HG02981 (cell line): ENCODE results near the gene ROPN1L.

ENCODE experiments used
- ATAC-seq: cut with Tn5 transposase; IDR thresholded peaks from one replicate; pipeline ENCODE4 v1.9.1; 2021; ENCODE audit warnings: mild to moderate bottlenecking, moderate library complexity; ENCODE audit not compliant: unreplicated experiment

ROPN1L gene

GRCh38 chr5:10427201-10427600 is 14.5 kb upstream of the ROPN1L start:
- no peak for ATAC-seq

GRCh38 chr5:10427978-10428377 is 13.7 kb upstream of the ROPN1L start:
- ATAC-seq: no peak

DNA sequence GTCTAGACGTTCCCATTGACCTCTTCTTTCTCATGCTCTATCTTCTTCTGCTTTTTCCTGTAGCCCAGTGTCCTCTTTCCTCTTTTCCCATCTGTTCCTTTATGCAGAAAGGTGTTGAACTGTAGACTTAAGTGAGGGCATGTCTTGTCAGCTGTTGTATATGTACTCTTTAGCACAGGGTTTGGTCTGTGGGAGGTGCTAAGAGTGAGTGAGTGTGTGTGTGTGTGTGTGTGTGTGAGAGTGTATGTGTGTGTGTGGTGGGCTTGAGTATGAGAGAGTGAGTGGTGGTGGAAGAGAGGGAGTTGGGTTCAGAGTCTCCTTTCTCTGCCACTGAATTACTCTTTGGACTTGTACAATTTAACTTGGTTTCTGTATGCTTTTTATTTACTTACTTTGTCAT is 10.3 kb upstream of the ROPN1L start:
- ATAC-seq: no peak

DNA sequence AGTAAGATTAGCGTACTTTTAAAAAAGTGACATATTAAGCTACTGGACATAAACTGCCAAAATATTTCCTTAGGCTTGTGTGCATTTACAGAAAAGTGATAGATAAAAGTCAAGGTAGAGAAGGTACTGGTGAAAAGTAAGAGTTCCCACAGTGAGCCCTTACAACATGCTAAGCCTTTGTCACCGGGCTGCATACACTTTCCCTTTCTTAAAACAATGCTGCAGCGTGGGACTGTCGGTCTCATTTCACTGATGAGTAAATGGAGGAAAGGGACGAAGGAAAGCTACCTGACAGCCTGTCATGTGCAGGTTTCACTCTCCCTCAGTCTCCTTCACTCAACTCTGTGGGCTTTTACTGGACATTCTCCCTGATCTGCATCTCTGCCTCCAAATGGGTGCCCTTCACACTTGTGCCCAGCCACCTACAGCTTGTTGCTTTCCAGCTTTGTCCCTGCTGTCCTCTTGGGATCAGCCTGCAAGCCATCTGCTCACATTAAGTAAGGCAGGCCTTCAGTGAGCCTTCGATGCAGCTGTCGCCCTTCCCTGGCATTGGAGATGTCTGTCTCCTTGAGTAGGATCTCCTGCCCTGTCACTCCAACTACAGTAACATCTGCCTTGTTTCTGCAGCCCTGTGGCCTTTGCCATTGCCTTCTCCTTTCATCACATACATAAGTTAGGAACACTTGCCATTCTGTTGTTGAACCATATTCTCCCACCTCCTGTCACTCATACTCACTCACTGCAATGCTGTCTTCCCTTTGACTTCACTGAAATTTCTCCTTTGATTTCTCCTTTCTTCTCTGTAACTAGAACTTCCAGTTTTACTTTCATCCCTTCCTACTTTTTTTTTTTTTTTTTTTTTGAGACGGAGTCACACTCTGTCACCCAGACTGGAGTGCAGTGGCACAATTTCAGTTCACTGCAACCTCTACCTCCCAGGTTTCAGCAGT is 9.3 kb upstream of the ROPN1L start:
- no peak for ATAC-seq

GRCh38 chr5:10434392-10434791 is 7.3 kb upstream of the ROPN1L start:
- no peak for ATAC-seq

DNA sequence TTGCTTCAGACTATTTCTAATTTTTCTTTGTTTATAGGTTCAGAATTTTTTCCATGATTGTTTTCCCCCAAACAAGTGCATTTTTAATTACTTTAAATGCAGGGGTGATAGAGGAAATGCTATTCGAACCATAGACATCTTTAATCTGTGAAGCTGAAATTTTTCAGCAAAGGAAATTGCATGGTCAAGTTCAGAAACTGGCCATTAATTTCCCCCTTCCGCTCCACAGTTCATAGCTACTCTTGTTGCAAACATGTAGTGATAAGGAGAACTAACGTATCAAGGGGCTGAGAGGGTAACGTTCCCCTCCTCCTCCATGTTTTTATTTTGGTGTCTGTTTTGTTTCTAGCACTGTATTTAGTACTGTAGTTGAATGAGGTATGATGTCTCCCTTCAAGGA is 3.4 kb upstream of the ROPN1L start:
- no peak for ATAC-seq

DNA sequence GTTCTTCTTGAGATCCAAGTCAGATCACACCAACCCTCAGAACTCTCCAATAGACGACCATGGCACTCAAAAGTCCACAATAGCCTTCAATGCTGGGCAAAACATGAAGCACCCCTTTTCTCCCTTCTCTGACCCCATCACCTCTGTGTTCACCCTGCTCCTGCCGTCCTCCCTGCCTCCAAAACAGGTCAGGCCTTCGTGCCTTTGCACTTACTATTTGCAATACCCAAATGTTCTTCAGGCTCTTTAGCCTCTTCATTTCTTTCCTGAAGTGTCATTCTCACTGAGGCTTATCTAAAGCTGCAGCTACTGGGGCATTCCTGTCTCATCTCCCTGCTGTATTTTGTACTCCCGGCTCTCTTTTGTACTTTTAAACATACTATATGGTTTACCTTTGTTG is 2.0 kb upstream of the ROPN1L start:
- ATAC-seq: no peak

GRCh38 chr5:10440367-10440990 is 1.2 kb upstream of the ROPN1L start:
- ATAC-seq: no peak

GRCh38 chr5:10441992-10442435 is 335 bp downstream of the ROPN1L start:
- ATAC-seq: peak; percentile 40

GRCh38 chr5:10442576-10442975 is 897 bp downstream of the ROPN1L start:
- ATAC-seq: no peak

DNA sequence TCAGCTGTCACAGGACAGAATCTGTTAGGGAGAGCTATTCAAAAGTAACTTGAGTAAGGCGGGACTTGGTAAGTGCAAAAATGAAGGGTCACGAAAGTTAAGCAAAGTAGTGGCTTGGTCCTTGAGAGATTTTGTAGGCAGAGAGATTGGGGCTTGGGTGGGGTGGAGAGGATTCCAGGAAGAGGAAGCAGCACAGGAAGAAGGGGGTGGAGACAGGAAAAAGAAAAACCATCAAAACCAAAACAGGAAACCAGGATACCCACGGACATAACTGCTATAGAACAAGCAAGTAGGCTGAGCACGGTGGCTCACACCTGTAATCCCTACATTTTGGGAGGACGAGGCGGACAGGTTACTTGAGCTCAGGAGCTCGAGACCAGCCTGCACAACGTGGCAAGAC is 3.7 kb downstream of the ROPN1L start:
- no peak for ATAC-seq

GRCh38 chr5:10446490-10446889 is 4.8 kb downstream of the ROPN1L start:
- no peak for ATAC-seq

GRCh38 chr5:10447041-10447440 is 5.4 kb downstream of the ROPN1L start:
- no peak for ATAC-seq

- no peak for ATAC-seq
Measured at GRCh38 chr5:10448754-10449360, 7.2 kb downstream of the ROPN1L start.

- ATAC-seq: no peak
Measured at GRCh38 chr5:10451137-10451824, 9.6 kb downstream of the ROPN1L start.

- ATAC-seq: peak; percentile 72
Measured at GRCh38 chr5:10452768-10453331, 11.2 kb downstream of the ROPN1L start.

- no peak for ATAC-seq
Measured at GRCh38 chr5:10453545-10453944, 11.9 kb downstream of the ROPN1L start.

GRCh38 chr5:10454591-10455276 is 13.1 kb downstream of the ROPN1L start:
- no peak for ATAC-seq

DNA sequence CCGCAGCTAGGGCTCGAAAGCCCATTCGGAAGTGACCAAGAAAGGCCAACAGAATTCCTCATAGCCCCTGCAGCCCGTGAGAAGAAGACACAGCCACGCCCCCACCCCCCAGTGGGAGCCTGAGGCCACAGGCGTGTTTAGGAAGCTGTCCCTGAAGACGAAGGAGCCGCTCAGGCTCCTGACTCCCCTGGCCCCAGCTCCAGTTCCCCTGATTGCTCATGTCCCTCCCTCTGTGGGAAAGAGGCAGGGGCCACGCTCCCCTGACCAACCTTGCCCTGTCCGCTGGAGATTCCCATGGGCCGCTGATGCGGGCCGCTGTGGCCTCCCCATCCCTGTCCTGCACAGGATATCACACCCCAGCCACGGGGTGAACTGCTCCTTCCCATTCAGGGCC is 13.6 kb downstream of the ROPN1L start:
- no peak for ATAC-seq
